Fibroblast of mammary gland (primary cell): ENCODE data around the gene HEATR5B.
"Not testable (repeated sequence)": the region's sequence is repeated elsewhere in the genome, so short reads cannot be mapped to it uniquely, and the experiment has no call there.

ENCODE experiments used
- DNase-seq: peaks from one replicate; pipeline ENCODE4 v3.0.0-alpha.2; 2010; ENCODE audit warnings: low read depth
- H3K4me3 ChIP-seq: 2 replicates; pipeline ENCODE4 v1.5.1; 2011; ENCODE audit warnings: low read depth, mild to moderate bottlenecking, low read length, moderate library complexity; ENCODE audit not compliant: control insufficient read depth
- TF ChIP-seq, protein P1 (sequence below): conservative IDR thresholded peaks from 2 replicates; pipeline ENCODE4 v1.5.1; 2011; ENCODE audit warnings: low read depth, low read length, inconsistent platforms; ENCODE audit not compliant: control insufficient read depth, insufficient read depth

Gene HEATR5B

DNA sequence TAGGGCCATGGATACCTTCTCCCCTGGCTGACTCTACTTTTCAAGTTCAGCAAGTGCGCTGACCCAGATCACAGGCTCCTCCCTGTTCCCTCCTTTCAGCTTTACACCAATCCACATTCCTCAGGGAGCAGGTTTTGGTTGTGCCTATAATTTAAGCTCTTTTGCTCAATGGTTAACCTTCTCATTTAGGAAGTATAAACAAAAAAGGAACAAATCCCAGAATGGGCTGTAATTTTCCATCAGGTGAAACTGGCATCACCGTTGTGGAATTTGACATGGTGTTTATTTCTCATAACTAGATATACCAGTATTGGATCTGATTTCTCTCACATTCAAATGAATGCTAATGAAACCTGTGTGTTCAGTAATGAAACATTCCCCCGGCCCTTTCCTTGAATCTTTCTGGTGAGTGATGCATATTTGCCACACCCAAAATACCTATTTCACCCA is 131.4 kb downstream of the HEATR5B start:
- no peak overlapping the region for H3K4me3 ChIP-seq
- DNase-seq, result no peak
- TF ChIP-seq, protein P1, sequence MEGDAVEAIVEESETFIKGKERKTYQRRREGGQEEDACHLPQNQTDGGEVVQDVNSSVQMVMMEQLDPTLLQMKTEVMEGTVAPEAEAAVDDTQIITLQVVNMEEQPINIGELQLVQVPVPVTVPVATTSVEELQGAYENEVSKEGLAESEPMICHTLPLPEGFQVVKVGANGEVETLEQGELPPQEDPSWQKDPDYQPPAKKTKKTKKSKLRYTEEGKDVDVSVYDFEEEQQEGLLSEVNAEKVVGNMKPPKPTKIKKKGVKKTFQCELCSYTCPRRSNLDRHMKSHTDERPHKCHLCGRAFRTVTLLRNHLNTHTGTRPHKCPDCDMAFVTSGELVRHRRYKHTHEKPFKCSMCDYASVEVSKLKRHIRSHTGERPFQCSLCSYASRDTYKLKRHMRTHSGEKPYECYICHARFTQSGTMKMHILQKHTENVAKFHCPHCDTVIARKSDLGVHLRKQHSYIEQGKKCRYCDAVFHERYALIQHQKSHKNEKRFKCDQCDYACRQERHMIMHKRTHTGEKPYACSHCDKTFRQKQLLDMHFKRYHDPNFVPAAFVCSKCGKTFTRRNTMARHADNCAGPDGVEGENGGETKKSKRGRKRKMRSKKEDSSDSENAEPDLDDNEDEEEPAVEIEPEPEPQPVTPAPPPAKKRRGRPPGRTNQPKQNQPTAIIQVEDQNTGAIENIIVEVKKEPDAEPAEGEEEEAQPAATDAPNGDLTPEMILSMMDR, result no peak

DNA sequence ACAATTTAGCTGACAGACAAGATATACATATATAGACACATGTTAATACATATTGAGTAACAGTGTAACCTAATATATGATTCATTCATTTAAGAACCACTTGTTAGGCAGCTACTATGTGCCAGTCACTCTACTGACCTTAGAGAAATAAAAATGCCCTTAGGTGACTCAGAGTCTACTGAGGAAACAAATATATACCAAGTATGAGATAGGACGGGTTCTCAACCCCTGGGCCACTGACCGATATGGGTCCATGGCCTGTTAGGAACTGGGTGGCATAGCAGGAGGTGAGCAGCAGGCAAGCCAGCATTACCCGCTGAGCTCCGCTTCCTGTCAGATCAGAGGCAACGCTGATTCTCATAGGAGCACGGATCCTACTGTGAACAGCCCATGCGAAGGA is 132.6 kb downstream of the HEATR5B start:
- peak; percentile 71 for DNase-seq
- TF ChIP-seq, protein P1, result no peak
- no peak overlapping the region for H3K4me3 ChIP-seq

DNA sequence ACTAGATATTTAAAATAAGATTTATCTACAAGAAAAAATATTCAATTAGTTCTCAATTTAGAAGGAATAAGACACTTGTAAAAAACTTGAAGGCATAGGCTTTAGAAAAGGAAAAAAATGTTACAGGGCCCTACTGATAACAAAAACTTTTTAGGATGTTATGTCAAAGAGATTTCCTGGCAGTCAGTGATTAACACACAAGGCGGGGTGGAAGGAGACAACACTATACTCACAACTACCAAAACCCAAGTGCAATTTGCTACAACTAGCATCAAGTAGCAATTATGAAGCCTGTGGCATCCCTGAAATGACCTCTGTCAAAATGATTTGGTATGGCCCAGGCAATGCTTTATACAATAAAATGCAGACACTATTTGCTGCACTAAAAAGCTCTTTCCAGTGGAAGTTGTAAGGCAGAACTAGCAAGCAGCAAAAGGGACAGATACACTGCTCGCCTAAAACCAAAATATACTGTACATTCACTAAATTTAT is 133.1 kb downstream of the HEATR5B start:
- no peak overlapping the region for H3K4me3 ChIP-seq
- TF ChIP-seq, protein P1, result no peak
- no peak for DNase-seq

DNA sequence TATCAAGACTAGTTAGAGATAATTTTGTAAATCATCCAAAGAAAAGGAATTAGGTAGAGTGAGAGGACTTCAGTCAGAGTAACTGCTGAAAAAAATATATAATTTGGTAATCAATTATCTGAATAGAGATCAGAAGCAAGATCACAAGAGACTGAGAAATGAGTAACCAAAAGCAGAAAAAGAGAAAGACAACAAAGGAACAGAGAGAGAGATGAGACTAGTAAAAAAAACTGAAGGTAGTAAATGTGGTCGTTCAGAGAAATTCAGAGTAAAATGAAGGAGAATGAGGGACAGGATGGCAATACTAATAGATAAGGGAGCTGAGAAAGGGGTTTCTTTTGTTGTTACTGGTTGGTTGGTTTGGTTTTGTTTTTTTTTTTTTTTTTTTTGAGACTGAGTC is 134.3 kb downstream of the HEATR5B start:
- H3K4me3 ChIP-seq, result no peak overlapping the region
- DNase-seq, result no peak
- TF ChIP-seq, protein P1, result no peak

GRCh38 chr2:36945240-36945639 is 138.9 kb downstream of the HEATR5B start:
- DNase-seq, H3K4me3 ChIP-seq: not testable (repeated sequence)

DNA sequence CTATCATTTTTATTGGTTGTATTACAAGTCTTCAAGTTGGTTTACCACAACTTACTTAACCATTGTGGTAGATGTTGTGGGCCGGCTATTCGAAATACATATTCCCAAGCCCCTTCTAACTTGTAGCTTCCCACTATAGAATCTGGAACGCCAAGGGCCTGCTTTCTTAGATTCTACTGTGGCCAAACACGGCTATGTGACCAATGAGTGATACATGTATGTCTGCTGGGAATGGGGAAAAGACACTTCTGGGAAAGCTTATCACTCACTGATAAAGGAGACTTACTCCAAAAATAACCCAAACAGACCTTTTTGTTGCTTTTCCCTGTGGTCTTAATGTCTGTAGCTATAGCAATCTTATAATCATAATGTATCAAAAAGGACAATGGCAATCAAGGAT is 142.3 kb downstream of the HEATR5B start:
- TF ChIP-seq, protein P1, result no peak
- H3K4me3 ChIP-seq, result no peak overlapping the region
- DNase-seq, result no peak

- not testable (repeated sequence) for DNase-seq, H3K4me3 ChIP-seq
These were observed 147.6 kb downstream of the HEATR5B start for GRCh38 chr2:36936526-36936925.

GRCh38 chr2:36931688-36932087 is 152.5 kb downstream of the HEATR5B start:
- H3K4me3 ChIP-seq, DNase-seq: not testable (repeated sequence)
